Measurements from ENCODE around the gene SARDH.
A peak's percentile ranks its signal among the peaks of the same experiment; 100 is the strongest.

The SARDH gene

DNA sequence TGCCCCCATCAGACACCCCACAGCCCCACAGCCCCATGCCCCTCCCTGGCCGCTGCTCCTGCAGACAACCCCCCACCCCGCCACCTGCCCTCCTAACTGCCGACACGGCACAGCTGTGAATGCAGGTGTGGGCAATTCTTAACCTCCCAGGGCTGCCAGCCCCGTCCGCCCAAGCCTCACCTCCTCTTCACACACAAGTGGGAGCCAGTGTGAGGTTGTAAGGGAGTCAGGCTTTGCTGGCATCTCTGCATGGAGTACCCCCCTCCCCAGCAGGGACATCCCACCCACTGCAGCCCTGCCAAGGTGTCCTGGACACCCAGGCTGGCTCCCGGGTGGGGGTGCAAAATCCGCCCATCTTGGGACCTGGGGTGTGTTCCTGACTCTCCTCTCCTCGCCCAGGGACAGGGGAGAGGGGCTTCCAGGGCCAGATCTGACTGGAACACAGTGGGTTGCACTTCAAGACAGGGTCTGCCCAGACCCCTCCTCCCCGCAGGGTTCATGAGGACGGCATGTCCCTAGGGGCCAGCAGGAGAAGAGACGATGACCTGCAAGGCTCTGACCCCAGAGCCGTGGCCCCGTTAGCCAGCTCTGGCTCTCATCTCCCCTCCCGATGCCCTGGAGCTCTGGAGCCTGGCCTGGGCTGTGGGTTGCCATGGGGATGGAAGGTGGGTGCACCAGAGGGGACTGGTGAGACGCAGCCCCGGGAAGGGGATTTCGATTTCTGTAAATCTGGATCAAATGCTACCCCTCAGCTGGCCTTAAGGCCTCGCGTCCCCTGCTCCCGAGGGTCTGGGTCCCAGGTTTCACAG is 34.4 kb downstream of the SARDH start:
- peaks cover 3% of the 10 kb centered on the region for H3K27me3 ChIP-seq (ENCODE audit: control insufficient read depth, insufficient read depth, low read length)
- H3K9ac ChIP-seq (ENCODE audit: low read length), result no peak overlapping the region
- no peak overlapping the region for H3K27ac ChIP-seq (ENCODE audit: low read depth, low read length)
- no peak overlapping the region for H3K4me3 ChIP-seq (ENCODE audit: low read length)
- no peaks in the 10 kb centered on the region for H3K36me3 ChIP-seq (ENCODE audit: control insufficient read depth, insufficient read depth, low read length)
- no peaks in the 10 kb centered on the region for H3K4me1 ChIP-seq (ENCODE audit: control insufficient read depth, insufficient read depth, low read length)

GRCh38 chr9:133702798-133703590 is 35.2 kb downstream of the SARDH start:
- H3K4me1 ChIP-seq (ENCODE audit: control insufficient read depth, insufficient read depth, low read length), result no peaks in the 10 kb centered on the region
- H3K36me3 ChIP-seq (ENCODE audit: control insufficient read depth, insufficient read depth, low read length), result no peaks in the 10 kb centered on the region
- no peak overlapping the region for H3K27ac ChIP-seq (ENCODE audit: low read depth, low read length)
- H3K27me3 ChIP-seq (ENCODE audit: control insufficient read depth, insufficient read depth, low read length), result peaks cover 3% of the 10 kb centered on the region
- H3K4me3 ChIP-seq (ENCODE audit: low read length), result peak overlapping the region; percentile 63
- H3K9ac ChIP-seq (ENCODE audit: low read length), result no peak overlapping the region

DNA sequence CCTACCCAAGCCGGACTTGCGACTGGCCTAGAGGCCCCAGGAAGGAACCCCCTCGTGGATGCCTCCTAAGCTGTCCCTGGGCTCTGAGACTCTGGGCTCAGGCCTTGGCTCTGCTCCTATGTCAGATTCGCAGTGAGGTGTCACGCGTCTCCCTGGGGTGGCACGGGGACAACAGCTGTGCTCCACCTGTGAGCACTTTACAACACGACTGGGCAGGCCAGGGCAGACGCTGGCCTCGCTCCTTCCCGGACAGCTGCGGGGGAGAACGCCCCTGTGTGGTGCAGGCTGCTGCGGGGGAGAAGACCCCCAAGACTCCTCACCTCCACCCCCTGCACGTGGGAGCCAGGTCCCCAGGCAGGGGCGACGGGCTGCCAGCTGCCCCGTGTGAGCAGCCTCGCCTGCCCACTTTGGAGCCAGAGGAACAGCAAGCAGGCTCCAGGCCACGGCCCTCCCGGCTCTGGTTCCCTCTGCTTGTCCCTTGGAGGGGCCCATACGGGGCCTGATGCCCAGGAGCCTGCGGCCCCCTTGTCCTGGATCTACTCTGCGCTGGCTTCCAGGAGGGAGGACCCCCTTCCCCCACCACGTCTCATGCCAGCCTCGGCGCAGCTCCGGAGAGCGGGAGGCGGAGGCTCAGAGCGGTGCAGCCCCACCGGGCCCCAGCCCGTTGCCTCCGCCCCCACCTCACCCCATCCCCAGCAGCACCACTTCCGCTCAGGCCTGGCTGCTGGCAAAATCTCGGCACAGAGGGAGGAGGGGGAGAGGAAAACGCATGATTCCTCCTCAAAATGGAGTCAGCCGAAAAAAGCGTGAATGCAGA is 36.0 kb downstream of the SARDH start:
- Histone ChIP-seq H3K36me3 (ENCODE audit: control insufficient read depth, insufficient read depth, low read length) (no peaks in the 10 kb centered on the region), H3K4me1 (ENCODE audit: control insufficient read depth, insufficient read depth, low read length) (no peaks in the 10 kb centered on the region), H3K27ac (ENCODE audit: low read depth, low read length) (no peak overlapping the region), H3K27me3 (ENCODE audit: control insufficient read depth, insufficient read depth, low read length) (peaks cover 3% of the 10 kb centered on the region), H3K9ac (ENCODE audit: low read length) (no peak overlapping the region), H3K4me3 (ENCODE audit: low read length) (peak overlapping the region; percentile 63)

GRCh38 chr9:133701321-133701980 is 36.7 kb downstream of the SARDH start:
- Histone ChIP-seq H3K9ac (ENCODE audit: low read length) (no peak overlapping the region), H3K27me3 (ENCODE audit: control insufficient read depth, insufficient read depth, low read length) (peaks cover 3% of the 10 kb centered on the region), H3K27ac (ENCODE audit: low read depth, low read length) (no peak overlapping the region), H3K4me3 (ENCODE audit: low read length) (no peak overlapping the region), H3K36me3 (ENCODE audit: control insufficient read depth, insufficient read depth, low read length) (no peaks in the 10 kb centered on the region), H3K4me1 (ENCODE audit: control insufficient read depth, insufficient read depth, low read length) (no peaks in the 10 kb centered on the region)

- Histone ChIP-seq H3K36me3 (ENCODE audit: control insufficient read depth, insufficient read depth, low read length) (no peaks in the 10 kb centered on the region), H3K9ac (ENCODE audit: low read length) (no peak overlapping the region), H3K27ac (ENCODE audit: low read depth, low read length) (no peak overlapping the region), H3K4me3 (ENCODE audit: low read length) (no peak overlapping the region), H3K4me1 (ENCODE audit: control insufficient read depth, insufficient read depth, low read length) (no peaks in the 10 kb centered on the region), H3K27me3 (ENCODE audit: control insufficient read depth, insufficient read depth, low read length) (peaks cover 3% of the 10 kb centered on the region)
Observed at GRCh38 chr9:133700819-133701320, 37.3 kb downstream of the SARDH start.

DNA sequence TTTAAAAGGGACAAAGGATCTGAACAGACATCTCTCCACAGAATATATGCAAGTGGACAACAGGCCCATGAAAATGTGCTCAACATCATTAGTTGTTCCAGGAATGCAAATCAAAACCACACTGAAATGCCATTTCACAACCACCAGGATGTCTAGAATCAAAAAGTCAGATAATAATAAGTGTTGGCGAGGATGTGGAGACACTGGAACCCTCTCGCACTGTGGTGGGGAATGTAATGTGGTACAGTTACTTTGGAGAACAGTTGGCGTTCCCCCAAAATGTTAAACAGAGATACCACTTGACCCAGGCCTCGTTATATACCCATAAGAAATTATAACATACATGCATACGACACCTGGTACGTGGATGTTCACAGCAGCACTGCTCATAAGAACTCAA is 38.6 kb downstream of the SARDH start:
- Histone ChIP-seq H3K4me1 (ENCODE audit: control insufficient read depth, insufficient read depth, low read length) (no peaks in the 10 kb centered on the region), H3K36me3 (ENCODE audit: control insufficient read depth, insufficient read depth, low read length) (no peaks in the 10 kb centered on the region), H3K27me3 (ENCODE audit: control insufficient read depth, insufficient read depth, low read length) (peaks cover 3% of the 10 kb centered on the region), H3K4me3 (ENCODE audit: low read length) (no peak overlapping the region), H3K27ac (ENCODE audit: low read depth, low read length) (no peak overlapping the region), H3K9ac (ENCODE audit: low read length) (no peak overlapping the region)

DNA sequence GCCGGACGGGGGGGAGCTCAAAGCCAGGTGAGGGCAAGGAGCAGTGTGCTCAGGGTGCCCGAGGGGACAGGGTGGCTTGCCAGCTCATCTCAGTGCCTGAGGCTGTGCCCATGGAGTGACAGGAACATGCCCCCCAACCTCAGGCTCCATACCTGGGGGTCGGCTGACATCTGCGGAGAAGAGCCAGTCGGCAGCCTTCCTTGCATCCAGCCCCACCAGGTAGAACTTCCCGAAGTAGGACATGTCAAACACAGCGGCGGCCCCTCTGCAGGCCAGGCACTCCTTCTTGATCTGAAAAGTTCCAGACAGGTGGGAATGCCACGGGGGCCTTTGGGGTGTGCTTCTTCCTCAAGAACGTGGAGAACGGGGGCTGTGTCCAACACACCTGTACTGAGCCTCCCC is 42.1 kb downstream of the SARDH start:
- H3K27ac ChIP-seq (ENCODE audit: low read depth, low read length), result no peak overlapping the region

GRCh38 chr9:133694686-133695085 is 43.5 kb downstream of the SARDH start:
- Histone ChIP-seq H3K27ac (ENCODE audit: low read depth, low read length) (no peak overlapping the region), H3K36me3 (ENCODE audit: control insufficient read depth, insufficient read depth, low read length) (no peaks in the 10 kb centered on the region), H3K27me3 (ENCODE audit: control insufficient read depth, insufficient read depth, low read length) (no peaks in the 10 kb centered on the region), H3K4me1 (ENCODE audit: control insufficient read depth, insufficient read depth, low read length) (no peaks in the 10 kb centered on the region), H3K9ac (ENCODE audit: low read length) (no peak overlapping the region), H3K4me3 (ENCODE audit: low read length) (no peak overlapping the region)

More for the DNA sequence above, 42.1 kb downstream of the SARDH start:
- H3K27me3 ChIP-seq (ENCODE audit: control insufficient read depth, insufficient read depth, low read length), result no peaks in the 10 kb centered on the region
- no peak overlapping the region for H3K4me3 ChIP-seq (ENCODE audit: low read length)
- no peaks in the 10 kb centered on the region for H3K36me3 ChIP-seq (ENCODE audit: control insufficient read depth, insufficient read depth, low read length)
- H3K4me1 ChIP-seq (ENCODE audit: control insufficient read depth, insufficient read depth, low read length), result no peaks in the 10 kb centered on the region
- H3K9ac ChIP-seq (ENCODE audit: low read length), result no peak overlapping the region

DNA sequence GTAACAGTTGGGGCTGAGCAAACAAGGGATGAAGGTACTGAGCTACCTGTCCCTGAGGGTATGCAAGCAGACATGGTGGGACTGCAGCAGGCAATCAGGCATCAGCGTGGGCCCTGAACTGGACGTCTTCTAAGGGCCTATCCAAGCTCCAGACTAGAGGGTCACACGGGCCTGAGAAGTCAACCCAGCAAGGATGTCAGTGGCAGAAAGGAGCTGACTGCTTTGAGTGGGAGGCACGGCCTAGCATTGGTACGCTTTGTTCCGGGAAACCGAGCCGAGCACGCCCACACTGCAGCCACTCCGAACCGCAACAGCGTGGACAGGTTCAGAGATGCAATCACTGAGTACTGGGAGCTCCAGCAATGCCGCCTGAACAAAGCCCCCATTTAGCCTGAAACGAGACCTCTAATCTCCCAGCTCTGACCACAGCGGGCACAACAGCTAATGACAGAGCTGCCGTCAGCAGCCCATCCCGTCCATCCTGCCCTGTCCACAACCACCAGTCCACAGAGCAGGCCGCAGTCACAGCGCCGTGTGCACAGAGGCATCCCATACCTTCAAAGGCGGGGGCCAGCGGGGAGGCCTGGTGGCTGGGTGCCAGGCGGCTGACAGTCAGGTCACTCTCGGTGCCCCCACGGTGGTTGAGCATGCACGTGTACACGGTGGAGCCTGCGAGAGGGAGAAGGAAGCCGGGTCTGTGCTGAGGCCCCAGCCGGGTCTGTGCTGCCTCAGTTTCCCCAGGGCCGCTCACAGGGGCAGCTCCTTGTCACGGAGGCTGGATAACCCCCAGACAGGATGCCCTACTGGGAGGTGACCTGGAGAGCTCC is 44.2 kb downstream of the SARDH start:
- no peaks in the 10 kb centered on the region for H3K4me1 ChIP-seq (ENCODE audit: control insufficient read depth, insufficient read depth, low read length)
- no peaks in the 10 kb centered on the region for H3K36me3 ChIP-seq (ENCODE audit: control insufficient read depth, insufficient read depth, low read length)
- H3K9ac ChIP-seq (ENCODE audit: low read length), result no peak overlapping the region
- no peaks in the 10 kb centered on the region for H3K27me3 ChIP-seq (ENCODE audit: control insufficient read depth, insufficient read depth, low read length)
- H3K4me3 ChIP-seq (ENCODE audit: low read length), result no peak overlapping the region
- H3K27ac ChIP-seq (ENCODE audit: low read depth, low read length), result no peak overlapping the region

GRCh38 chr9:133693116-133693515 is 45.0 kb downstream of the SARDH start:
- H3K27ac ChIP-seq (ENCODE audit: low read depth, low read length), result no peak overlapping the region
- no peaks in the 10 kb centered on the region for H3K27me3 ChIP-seq (ENCODE audit: control insufficient read depth, insufficient read depth, low read length)
- H3K9ac ChIP-seq (ENCODE audit: low read length), result no peak overlapping the region
- H3K4me3 ChIP-seq (ENCODE audit: low read length), result no peak overlapping the region
- no peaks in the 10 kb centered on the region for H3K36me3 ChIP-seq (ENCODE audit: control insufficient read depth, insufficient read depth, low read length)
- H3K4me1 ChIP-seq (ENCODE audit: control insufficient read depth, insufficient read depth, low read length), result no peaks in the 10 kb centered on the region

GRCh38 chr9:133692364-133692985 is 45.7 kb downstream of the SARDH start:
- Histone ChIP-seq H3K36me3 (ENCODE audit: control insufficient read depth, insufficient read depth, low read length) (no peaks in the 10 kb centered on the region), H3K4me3 (ENCODE audit: low read length) (no peak overlapping the region), H3K9ac (ENCODE audit: low read length) (no peak overlapping the region), H3K4me1 (ENCODE audit: control insufficient read depth, insufficient read depth, low read length) (no peaks in the 10 kb centered on the region), H3K27ac (ENCODE audit: low read depth, low read length) (no peak overlapping the region), H3K27me3 (ENCODE audit: control insufficient read depth, insufficient read depth, low read length) (no peaks in the 10 kb centered on the region)

Measured in rectal smooth muscle tissue (tissue), 1 donor.